Cardiac fibroblast (primary cell): Measurements from ENCODE around the gene NCOA6.
"Not testable (repeated sequence)": the region's sequence is repeated elsewhere in the genome, so short reads cannot be mapped to it uniquely, and the experiment has no call there.

ENCODE experiments used
- DNase-seq, 2 donors: peaks; one replicate each; pipeline versions ENCODE4 v3.0.0 to v3.0.0-alpha.2; 2010; ENCODE audit warnings: low read depth in 2 of 2
- H3K4me3 ChIP-seq, 2 donors: replicated peaks in 1 of 2; 1 replicate in 1 of 2; 2 replicates in 1 of 2; pipeline ENCODE4 v1.5.1; 2011; ENCODE audit warnings: low read depth in 2 of 2, low read length in 2 of 2, mild to moderate bottlenecking in 2 of 2, moderate library complexity in 1 of 2
- TF ChIP-seq, protein P1 (sequence below): IDR thresholded peaks from one replicate; pipeline ENCODE4 v1.5.1; 2011; ENCODE audit warnings: low read depth, mild to moderate bottlenecking, low read length, inconsistent platforms

Gene NCOA6

DNA sequence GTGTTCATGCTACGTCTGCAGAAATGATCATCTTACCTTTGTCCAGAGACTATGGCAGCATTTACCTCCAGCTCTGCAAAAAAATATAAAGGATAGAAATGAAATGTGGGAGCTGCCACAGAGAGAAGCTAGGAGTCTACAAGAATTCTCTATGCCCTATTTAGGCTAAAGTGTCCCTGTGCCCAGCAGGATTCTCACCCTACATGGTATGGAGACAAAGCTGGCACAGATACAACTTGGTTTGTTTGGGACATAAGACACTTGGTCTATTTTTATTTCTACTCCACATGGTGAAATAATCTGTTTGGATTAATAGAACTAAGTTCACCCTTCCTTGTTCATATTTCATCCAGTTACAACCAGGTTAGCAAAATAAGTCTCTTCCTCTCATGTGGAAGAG is 92.9 kb downstream of the NCOA6 start:
- no peak overlapping the region for H3K4me3 ChIP-seq
- DNase-seq: no peak
- TF ChIP-seq, protein P1, sequence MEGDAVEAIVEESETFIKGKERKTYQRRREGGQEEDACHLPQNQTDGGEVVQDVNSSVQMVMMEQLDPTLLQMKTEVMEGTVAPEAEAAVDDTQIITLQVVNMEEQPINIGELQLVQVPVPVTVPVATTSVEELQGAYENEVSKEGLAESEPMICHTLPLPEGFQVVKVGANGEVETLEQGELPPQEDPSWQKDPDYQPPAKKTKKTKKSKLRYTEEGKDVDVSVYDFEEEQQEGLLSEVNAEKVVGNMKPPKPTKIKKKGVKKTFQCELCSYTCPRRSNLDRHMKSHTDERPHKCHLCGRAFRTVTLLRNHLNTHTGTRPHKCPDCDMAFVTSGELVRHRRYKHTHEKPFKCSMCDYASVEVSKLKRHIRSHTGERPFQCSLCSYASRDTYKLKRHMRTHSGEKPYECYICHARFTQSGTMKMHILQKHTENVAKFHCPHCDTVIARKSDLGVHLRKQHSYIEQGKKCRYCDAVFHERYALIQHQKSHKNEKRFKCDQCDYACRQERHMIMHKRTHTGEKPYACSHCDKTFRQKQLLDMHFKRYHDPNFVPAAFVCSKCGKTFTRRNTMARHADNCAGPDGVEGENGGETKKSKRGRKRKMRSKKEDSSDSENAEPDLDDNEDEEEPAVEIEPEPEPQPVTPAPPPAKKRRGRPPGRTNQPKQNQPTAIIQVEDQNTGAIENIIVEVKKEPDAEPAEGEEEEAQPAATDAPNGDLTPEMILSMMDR: no peak

DNA sequence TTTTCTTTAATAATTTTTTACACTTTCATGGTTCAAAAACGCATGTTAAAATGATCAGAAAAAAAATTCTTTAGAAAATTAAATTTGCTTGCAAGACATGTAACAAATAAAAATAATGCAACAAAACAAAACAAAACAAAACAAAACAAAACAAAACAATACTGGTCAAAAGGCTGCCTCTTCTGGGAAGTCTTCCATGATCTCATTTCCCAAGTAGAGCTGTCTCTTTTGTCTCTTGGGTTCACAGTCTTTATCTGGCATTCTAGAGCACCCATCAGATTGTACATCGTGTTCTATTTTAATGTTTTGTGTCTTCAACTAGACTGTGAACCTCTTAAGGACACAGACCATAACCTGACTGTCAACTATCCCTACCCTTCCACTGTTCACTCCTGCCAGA is 96.0 kb downstream of the NCOA6 start:
- TF ChIP-seq, protein P1: no peak
- no peak overlapping the region for H3K4me3 ChIP-seq

DNA sequence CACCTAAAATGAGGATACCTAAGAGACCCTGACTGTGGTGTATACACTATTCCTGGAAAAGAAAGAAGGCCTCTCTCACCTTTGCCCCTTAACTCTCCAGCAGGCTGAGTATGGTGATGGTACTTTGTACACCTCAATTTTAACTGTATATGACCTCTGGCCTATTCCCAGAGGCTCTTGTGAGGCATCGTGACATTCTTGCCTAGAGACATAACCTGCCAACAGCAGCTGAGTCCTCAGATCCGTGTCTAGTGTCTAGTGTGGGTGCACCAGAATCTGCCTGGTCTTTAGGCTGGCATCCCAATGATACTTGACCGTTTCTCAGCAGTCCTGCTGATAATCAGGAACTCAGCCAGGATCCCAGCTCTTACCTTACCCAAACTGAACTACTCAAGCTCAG is 101.3 kb downstream of the NCOA6 start:
- no peak for DNase-seq
- H3K4me3 ChIP-seq: no peak overlapping the region
- TF ChIP-seq, protein P1: no peak

More for the DNA sequence above, 96.0 kb downstream of the NCOA6 start:
- no peak for DNase-seq

DNA sequence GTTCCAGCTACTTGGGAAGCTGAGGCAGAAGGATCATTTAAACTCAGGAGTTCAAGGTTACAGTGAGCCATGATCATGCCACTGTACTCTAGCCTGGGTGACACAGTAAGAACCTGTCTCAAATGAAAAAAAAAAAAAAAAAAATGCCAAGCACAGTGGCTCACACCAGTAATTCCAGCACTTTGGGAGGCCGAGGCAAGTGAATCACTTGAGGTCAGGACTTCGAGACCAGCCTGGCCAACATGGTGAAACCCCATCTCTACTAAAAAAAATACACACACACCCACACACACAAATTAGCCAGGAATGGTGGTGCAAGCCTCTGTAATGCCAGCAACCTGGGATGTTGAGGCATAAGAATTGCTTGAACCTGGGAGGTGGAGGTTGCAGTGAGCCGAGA is 102.9 kb downstream of the NCOA6 start:
- H3K4me3 ChIP-seq: not testable (repeated sequence)
- DNase-seq: peak in 1 of 2 donors; percentile 13

DNA sequence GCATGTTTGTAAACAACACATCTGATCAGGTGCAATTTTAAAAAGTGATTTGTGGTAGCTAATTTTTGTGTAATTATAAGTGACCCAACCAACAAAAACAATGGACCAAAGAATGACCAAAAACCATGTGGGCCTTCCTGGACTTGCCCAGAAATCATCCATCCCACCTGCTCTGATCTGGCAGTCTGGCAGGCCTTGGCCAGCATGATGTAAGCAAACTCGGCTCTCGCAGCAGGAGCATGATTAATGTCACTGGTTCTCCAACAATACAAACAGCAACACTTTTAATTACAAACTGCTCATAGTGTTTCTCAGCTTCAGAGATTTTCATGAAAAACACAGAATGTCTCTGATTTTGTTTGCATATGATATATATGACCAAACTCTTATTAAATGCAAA is 105.2 kb downstream of the NCOA6 start:
- TF ChIP-seq, protein P1: no peak

DNA sequence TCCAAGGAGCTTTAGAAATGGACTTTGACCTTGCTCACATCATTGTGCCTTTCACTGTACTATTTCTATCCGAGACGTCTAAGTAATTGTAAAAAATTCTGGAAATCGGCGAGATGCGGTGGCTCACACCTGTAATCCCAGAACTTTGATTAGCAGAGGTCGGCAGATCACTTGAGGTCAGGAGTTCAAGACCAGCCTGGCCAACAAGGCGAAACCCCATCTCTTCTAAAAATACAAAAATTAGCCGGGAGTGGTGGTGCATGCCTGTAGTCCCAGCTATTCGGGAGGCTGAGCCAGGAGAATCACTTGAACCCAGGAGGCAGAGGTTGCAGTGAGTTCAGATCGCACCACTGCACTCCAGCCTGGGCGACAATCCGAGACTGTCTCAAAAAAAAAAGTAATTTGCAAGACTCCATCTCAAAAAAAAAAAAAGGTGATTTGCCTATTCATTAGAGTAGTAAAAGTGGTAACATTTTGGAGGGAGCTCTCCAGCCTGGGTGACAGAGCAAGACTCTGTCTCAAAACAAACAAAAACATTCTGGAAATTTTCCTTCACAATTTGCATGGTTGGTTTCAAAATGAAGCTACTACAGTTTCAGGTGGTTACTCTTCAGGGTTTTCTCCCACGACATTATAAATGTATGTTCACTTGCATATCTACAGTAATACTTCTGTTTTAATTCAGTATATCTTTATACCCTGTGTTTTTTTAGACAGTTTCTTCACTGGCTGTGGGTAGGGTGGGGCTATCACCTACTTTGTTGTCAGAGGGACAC is 106.0 kb downstream of the NCOA6 start:
- H3K4me3 ChIP-seq, DNase-seq: not testable (repeated sequence)

More for the DNA sequence above, 105.2 kb downstream of the NCOA6 start:
- no peak overlapping the region for H3K4me3 ChIP-seq
- peak in 1 of 2 donors; percentile 29 for DNase-seq

DNA sequence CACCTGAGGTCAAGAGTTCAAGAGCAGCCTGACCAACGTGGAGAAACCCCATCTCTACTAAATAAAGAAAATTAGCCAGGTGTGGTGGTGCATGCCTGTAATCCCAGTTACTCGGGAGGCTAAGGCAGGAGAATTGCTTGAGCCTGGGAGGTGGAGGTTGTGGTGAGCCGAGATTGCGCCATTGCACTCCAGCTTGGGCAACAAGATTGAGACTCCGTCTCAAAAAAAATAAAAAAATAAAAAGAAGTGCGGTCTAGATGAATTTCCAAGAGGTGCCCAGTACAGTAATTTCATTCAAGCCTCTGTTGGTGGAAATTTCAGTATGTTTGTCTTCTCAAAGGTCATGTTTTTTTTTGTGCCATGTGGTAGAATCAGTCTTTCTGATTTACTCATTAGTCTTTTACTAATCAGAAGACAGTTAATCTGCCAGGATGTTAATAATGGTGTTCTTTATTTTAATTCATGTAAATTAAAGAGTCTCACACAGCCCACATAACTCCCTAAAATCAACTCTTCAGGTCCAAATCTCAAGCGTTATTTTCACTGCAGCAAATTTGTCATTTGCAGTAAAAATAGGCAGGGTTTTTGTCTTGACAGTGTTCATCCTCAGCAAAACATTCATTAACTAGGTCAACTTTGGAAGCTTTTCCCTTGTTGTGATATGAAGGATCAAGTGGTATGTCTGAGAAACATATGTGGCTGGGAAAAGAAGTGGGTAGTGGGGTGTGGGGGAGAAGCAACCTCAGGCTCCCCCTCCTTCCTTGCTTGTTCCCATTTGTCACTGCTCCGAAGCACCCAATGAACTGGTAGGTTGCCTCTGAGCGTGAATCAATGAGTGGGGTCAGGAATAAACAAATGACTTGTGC is 108.0 kb downstream of the NCOA6 start:
- DNase-seq: no peak
- TF ChIP-seq, protein P1: no peak
- H3K4me3 ChIP-seq: no peak overlapping the region

DNA sequence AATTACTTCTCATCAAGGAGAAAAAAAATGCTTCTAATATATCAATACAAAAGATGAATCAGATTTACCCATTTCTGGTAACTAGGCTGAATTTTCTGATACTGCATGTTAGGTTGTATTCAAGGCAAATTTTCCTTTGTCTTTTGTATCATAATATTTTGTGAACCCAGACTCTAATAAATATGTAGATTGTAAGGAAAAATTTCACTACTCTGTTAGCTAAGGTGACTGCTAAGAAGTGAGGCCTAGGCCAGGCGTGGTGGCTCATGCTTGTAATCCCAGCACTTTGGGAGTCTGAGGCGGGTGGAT is 108.6 kb downstream of the NCOA6 start:
- TF ChIP-seq, protein P1: no peak
- DNase-seq: no peak

More for the DNA sequence above, 108.6 kb downstream of the NCOA6 start:
- no peak overlapping the region for H3K4me3 ChIP-seq
